Upper lobe of left lung (tissue), 6 donors: ENCODE measurements around the gene TTC5. TPM values are rescaled to one million over a fixed set of nuclear protein-coding genes. Genes with fewer than 3 reads are reported as not detected.
A peak's percentile ranks its signal among the peaks of the same experiment; 100 is the strongest.
"Not testable (repeated sequence)": the region's sequence is repeated elsewhere in the genome, so short reads cannot be mapped to it uniquely, and the experiment has no call there.

Experiments
- ATAC-seq, 2 donors: fragments of 200-7000 bp; cut with Tn5 transposase; one replicate each; pipeline ENCODE4 v1.9.1; 2022; ENCODE audit warnings: mild to moderate bottlenecking in 2 of 2, moderate library complexity in 2 of 2; ENCODE audit not compliant: low FRiP score in 2 of 2
- DNase-seq, 2 donors: peaks; one replicate each; pipeline ENCODE4 v3.0.0-alpha.2; 2019 to 2020
- H3K27ac ChIP-seq, 4 donors: fragments of 200-600 bp; sonication (generic); one replicate each; pipeline ENCODE4 v1.5.1; 2016 to 2019
- H3K27me3 ChIP-seq, 4 donors: fragments of 200-600 bp; sonication (generic); one replicate each; pipeline ENCODE4 v1.5.1; 2017 to 2019
- H3K36me3 ChIP-seq, 4 donors: fragments of 200-600 bp; sonication (generic); one replicate each; pipeline ENCODE4 v1.5.1; 2016 to 2019
- H3K4me1 ChIP-seq, 4 donors: fragments of 200-600 bp; sonication (generic); one replicate each; pipeline ENCODE4 v1.5.1; 2018 to 2019
- H3K4me3 ChIP-seq, 4 donors: fragments of 200-600 bp; sonication (generic); one replicate each; pipeline ENCODE4 v1.5.1; 2017 to 2019; ENCODE audit warnings: mild to moderate bottlenecking in 2 of 4, moderate library complexity in 1 of 4
- H3K9me3 ChIP-seq, 4 donors: fragments of 200-600 bp; sonication (generic); one replicate each; pipeline ENCODE4 v1.5.1; 2018 to 2019
- CTCF ChIP-seq, 6 experiments: fragments of 450-650 bp in 4 of 6; fragments of 200-600 bp in 2 of 6; sonication (generic) in 2 of 6; IDR thresholded peaks; one replicate each; pipeline ENCODE4 v1.5.1; 2016 to 2019; ENCODE audit warnings: antibody characterized with exemption in 6 of 6
- EP300 ChIP-seq, 4 donors: sonication (generic); formaldehyde crosslinking; IDR thresholded peaks; one replicate each; pipeline ENCODE4 v1.5.1; 2017; ENCODE audit warnings: antibody characterized with exemption in 4 of 4, control low read depth in 2 of 4
- POLR2A ChIP-seq, 4 donors: fragments of 450-650 bp; IDR thresholded peaks; one replicate each; pipeline ENCODE4 v1.5.1; 2016 to 2017; ENCODE audit warnings: antibody characterized with exemption in 4 of 4, mild to moderate bottlenecking in 2 of 4
- POLR2AphosphoS5 ChIP-seq, 2 donors: sonication (generic); formaldehyde crosslinking; IDR thresholded peaks; one replicate each; pipeline ENCODE4 v1.5.1; 2017; ENCODE audit warnings: antibody characterized with exemption in 2 of 2
- WGBS, 2 donors: methylation state at CpG; one replicate each; pipeline ENCODE4 v1.1.5; 2017 to 2018; 5-methylcytosine and 5-hydroxymethylcytosine counted together
- total RNA-seq, 6 donors: library from RNA; depleted of rRNA in 4 of 6; stranded (reverse); fragments of >200 nt in 4 of 6; gene quantifications; one replicate each; pipeline versions ENCODE4 v1.1.0 to v1.2.1, GENCODE V29; 2016 to 2021
- donor health status: DM: no; HTN: no; CAD: no; lungs with moderate emphysema.
- donor health status: DM: no; HTN: yes; CAD: no; lungs with severe emphysema.

Gene TTC5
- total RNA-seq, 6 donors from 2014 or later: 8.1 to 28.4 (median 17.7) TPM

GRCh38 chr14:20341646-20342045 is 35.9 kb upstream of the TTC5 start:
- peaks cover 6 to 18% (median 8%) of the 10 kb centered on the region in 4 donors for H3K4me1 ChIP-seq
- H3K36me3 ChIP-seq: peaks cover 0 to 16% (median 2%) of the 10 kb centered on the region in 4 donors
- DNase-seq: no peak
- H3K27me3 ChIP-seq: no peaks in the 10 kb centered on the region
- no peaks in the 10 kb centered on the region for H3K9me3 ChIP-seq
- no peak for TF ChIP-seq CTCF (IDR thresholded peaks at IDR 0.05)
- TF ChIP-seq POLR2AphosphoS5 (IDR thresholded peaks at IDR 0.05): no peak
- TF ChIP-seq EP300 (IDR thresholded peaks at IDR 0.05): no peak
- TF ChIP-seq POLR2A (IDR thresholded peaks at IDR 0.05): no peak
- H3K4me3 ChIP-seq: peak overlapping the region; percentile 50 to 74 (median 66)
- H3K27ac ChIP-seq: peak overlapping the region in 3 of 4 donors; percentile 86 to 90 (median 87)
- WGBS, 2 donors: 40 to 53% methylated on average over 2 of the region's 2 CpGs
- ATAC-seq: no peak

GRCh38 chr14:20341032-20341431 is 35.3 kb upstream of the TTC5 start:
- not testable (repeated sequence) for ATAC-seq
- 92 to 95% methylated on average over 4 of the region's 4 CpGs for WGBS, 2 donors
- peak overlapping the region in 1 of 4 donors; percentile 27 for H3K27ac ChIP-seq

GRCh38 chr14:20334017-20334416 is 28.3 kb upstream of the TTC5 start:
- 74 to 79% methylated on average over 7 of the region's 7 CpGs for whole genome bisulfite sequencing, 2 donors

More at GRCh38 chr14:20341032-20341431, 35.3 kb upstream of the TTC5 start:
- peaks cover 6 to 18% (median 8%) of the 10 kb centered on the region in 4 donors for H3K4me1 ChIP-seq
- H3K4me3 ChIP-seq, H3K27me3 ChIP-seq, DNase-seq, H3K36me3 ChIP-seq, H3K9me3 ChIP-seq: not testable (repeated sequence)

GRCh38 chr14:20333494-20333841 is 27.7 kb upstream of the TTC5 start:
- 12 to 16% methylated on average over 3 of the region's 3 CpGs for WGBS, 2 donors
- ATAC-seq (peak in 1 of 2 donors; percentile 11), DNase-seq (no peak)
- H3K36me3 ChIP-seq: peaks cover 0 to 6% (median 4%) of the 10 kb centered on the region in 4 donors
- no peaks in the 10 kb centered on the region for H3K27me3 ChIP-seq
- peak overlapping the region; percentile 80 to 84 (median 82) for H3K27ac ChIP-seq
- TF ChIP-seq POLR2A (IDR thresholded peaks at IDR 0.05) (no peak), POLR2AphosphoS5 (IDR thresholded peaks at IDR 0.05) (no peak), CTCF (IDR thresholded peaks at IDR 0.05) (no peak), EP300 (IDR thresholded peaks at IDR 0.05) (no peak)
- peaks cover 12 to 32% (median 16%) of the 10 kb centered on the region in 4 donors for H3K4me1 ChIP-seq
- H3K9me3 ChIP-seq: no peaks in the 10 kb centered on the region
- peak overlapping the region in 3 of 4 donors; percentile 50 to 73 (median 55) for H3K4me3 ChIP-seq

More at GRCh38 chr14:20334017-20334416, 28.3 kb upstream of the TTC5 start:
- Histone ChIP-seq H3K9me3 (no peaks in the 10 kb centered on the region), H3K4me1 (peaks cover 12 to 32% (median 16%) of the 10 kb centered on the region in 4 donors), H3K36me3 (peaks cover 0 to under 1% (median under 1%) of the 10 kb centered on the region in 4 donors), H3K27ac (peak overlapping the region in 3 of 4 donors; percentile 80 to 84 (median 81)), H3K4me3 (no peak overlapping the region), H3K27me3 (no peaks in the 10 kb centered on the region)
- no peak for TF ChIP-seq EP300 (IDR thresholded peaks at IDR 0.05)
- no peak for TF ChIP-seq CTCF (IDR thresholded peaks at IDR 0.05)
- no peak for TF ChIP-seq POLR2A (IDR thresholded peaks at IDR 0.05)
- no peak for TF ChIP-seq POLR2AphosphoS5 (IDR thresholded peaks at IDR 0.05)
- ATAC-seq (no peak), DNase-seq (no peak)

DNA sequence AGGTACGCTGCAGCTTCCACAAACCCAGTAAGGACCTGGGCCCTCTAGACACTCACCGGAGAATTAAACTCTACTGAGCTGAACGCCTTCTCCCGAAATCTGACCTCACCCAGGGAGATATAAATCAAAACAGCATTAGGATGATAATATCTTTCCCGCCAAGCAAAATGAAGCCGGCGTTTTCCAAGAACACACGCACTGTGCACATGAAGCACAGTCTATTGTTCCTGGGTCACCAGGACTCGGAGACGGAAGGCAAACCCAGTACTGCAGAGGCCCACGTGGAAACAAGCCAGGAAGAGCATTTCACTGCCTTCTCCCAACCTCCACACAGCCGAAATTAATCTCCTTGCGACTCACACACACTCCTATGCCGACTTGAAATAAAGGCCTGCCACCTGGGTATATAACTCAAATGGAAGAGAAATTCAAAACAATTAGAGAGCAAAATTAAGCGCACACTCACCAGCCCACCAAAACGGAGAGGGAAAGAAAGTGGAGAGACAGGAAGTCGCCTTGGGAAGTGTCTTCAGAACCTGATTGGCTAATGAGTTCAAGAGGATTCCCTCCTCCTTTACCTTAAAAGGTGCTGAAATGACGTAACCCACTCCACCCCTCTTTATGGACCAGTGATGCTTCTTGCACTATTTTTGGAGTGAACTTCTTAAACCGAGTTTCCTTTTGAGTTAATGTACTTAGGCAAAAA is 27.2 kb upstream of the TTC5 start, which contains the start of gene CCNB1IP1:
TSS of gene CCNB1IP1 (minus strand) at position 492 of the 706 bp plus-strand sequence. CDS start 16,756 bp downstream, outside the sequence.
- Histone ChIP-seq H3K9me3 (no peaks in the 10 kb centered on the region), H3K4me3 (peak within 1 kb of the TSS; percentile 50 to 73 (median 57)), H3K36me3 (peaks cover 0 to 11% (median 4%) of the 10 kb centered on the region in 4 donors), H3K4me1 (peaks cover 12 to 32% (median 16%) of the 10 kb centered on the region in 4 donors), H3K27me3 (no peaks in the 10 kb centered on the region), H3K27ac (peak within 1 kb of the TSS; percentile 80 to 84 (median 82))
- DNase-seq: peak in 1 of 2 donors; percentile 69
- TF ChIP-seq POLR2A (IDR thresholded peaks at IDR 0.05) (peak in 3 of 4 donors; percentile 23 to 61 (median 52)), CTCF (IDR thresholded peaks at IDR 0.05) (no peak), POLR2AphosphoS5 (IDR thresholded peaks at IDR 0.05) (peak; percentile 62 to 69), EP300 (IDR thresholded peaks at IDR 0.05) (peak in 1 of 4 donors; percentile 6)
- ATAC-seq: peak; percentile 94 to 97
- WGBS, 2 donors: 0% methylated on average over 19 of the region's 19 CpGs
